GM18868 (cell line): ENCODE data around the gene ENHO.

Experiments used
- ATAC-seq: cut with Tn5 transposase; IDR thresholded peaks from one replicate; pipeline ENCODE4 v1.9.1; 2021; ENCODE audit warnings: mild to moderate bottlenecking, moderate library complexity; ENCODE audit not compliant: unreplicated experiment

Gene ENHO

GRCh38 chr9:34555936-34556525, 33.2 kb upstream of the ENHO start:
- no peak for ATAC-seq

- ATAC-seq: no peak
Measured at GRCh38 chr9:34555500-34555899, 32.7 kb upstream of the ENHO start.

GRCh38 chr9:34555002-34555348, 32.2 kb upstream of the ENHO start:
- no peak for ATAC-seq

- no peak for ATAC-seq
Measured at GRCh38 chr9:34554211-34555001, 31.6 kb upstream of the ENHO start.

- no peak for ATAC-seq
Measured at GRCh38 chr9:34553511-34554021, 30.8 kb upstream of the ENHO start.

GRCh38 chr9:34552986-34553385, 30.2 kb upstream of the ENHO start:
- no peak for ATAC-seq

- ATAC-seq: no peak
Measured at GRCh38 chr9:34552606-34552981, 29.8 kb upstream of the ENHO start.

- ATAC-seq: no peak
Measured at GRCh38 chr9:34551751-34552605, 29.2 kb upstream of the ENHO start.

- no peak for ATAC-seq
Measured at GRCh38 chr9:34550681-34551270, 28.0 kb upstream of the ENHO start.

- ATAC-seq: no peak
Measured at GRCh38 chr9:34550016-34550680, 27.4 kb upstream of the ENHO start.

- ATAC-seq: no peak
Measured at GRCh38 chr9:34549407-34549732, 26.6 kb upstream of the ENHO start.

GRCh38 chr9:34547960-34548611, 25.3 kb upstream of the ENHO start:
- ATAC-seq: no peak

- ATAC-seq: no peak
Measured at GRCh38 chr9:34546834-34547827, 24.3 kb upstream of the ENHO start.

GRCh38 chr9:34546102-34546833, 23.5 kb upstream of the ENHO start:
- ATAC-seq: no peak

- no peak for ATAC-seq
Measured at GRCh38 chr9:34545497-34545896, 22.7 kb upstream of the ENHO start.

- no peak for ATAC-seq
Measured at GRCh38 chr9:34544035-34544434, 21.2 kb upstream of the ENHO start.

GRCh38 chr9:34541540-34541939, 18.8 kb upstream of the ENHO start:
- no peak for ATAC-seq

- ATAC-seq: no peak
Measured at GRCh38 chr9:34540827-34541226, 18.0 kb upstream of the ENHO start.

- no peak for ATAC-seq
Measured at GRCh38 chr9:34536685-34537084, 13.9 kb upstream of the ENHO start.
